Hepatocyte (in vitro differentiated cells): Measurements from ENCODE around the gene HASPIN. TPM values are rescaled to one million over a fixed set of nuclear protein-coding genes. Genes with fewer than 3 reads are reported as not detected.
A peak's percentile ranks its signal among the peaks of the same experiment; 100 is the strongest.

Experiments used
- DNase-seq: peaks from one replicate; pipeline ENCODE4 v3.0.0-alpha.2; 2016; ENCODE audit warnings: low spot score
- H2AFZ ChIP-seq: fragments of 200-600 bp; sonication (generic); 2 replicates; pipeline ENCODE4 v1.6.0; 2016; ENCODE audit warnings: antibody characterized with exemption, mild to moderate bottlenecking
- H3K27ac ChIP-seq: fragments of 200-600 bp; sonication (generic); 2 replicates; pipeline ENCODE4 v1.5.1; 2016; ENCODE audit warnings: mild to moderate bottlenecking
- H3K27me3 ChIP-seq: fragments of 200-600 bp; sonication (generic); 2 replicates; pipeline ENCODE4 v1.6.1; 2016
- H3K36me3 ChIP-seq: fragments of 200-600 bp; sonication (generic); replicated peaks from 2 replicates; pipeline ENCODE4 v1.5.1; 2016; ENCODE audit warnings: low read depth; ENCODE audit not compliant: insufficient read depth
- H3K4me1 ChIP-seq: fragments of 200-600 bp; sonication (generic); 2 replicates; pipeline ENCODE4 v1.5.1; 2016; ENCODE audit warnings: mild to moderate bottlenecking, moderate library complexity; ENCODE audit not compliant: insufficient read depth
- H3K4me2 ChIP-seq: fragments of 200-600 bp; sonication (generic); 2 replicates; pipeline ENCODE4 v1.6.0; 2016
- H3K4me3 ChIP-seq: fragments of 200-600 bp; sonication (generic); 2 replicates; pipeline ENCODE4 v1.5.1; 2016; ENCODE audit warnings: mild to moderate bottlenecking
- H3K79me2 ChIP-seq: fragments of 200-600 bp; sonication (generic); 2 replicates; pipeline ENCODE4 v1.6.0; 2017; ENCODE audit warnings: mild to moderate bottlenecking
- H3K9me2 ChIP-seq: fragments of 200-600 bp; sonication (generic); replicated peaks from 2 replicates; pipeline ENCODE4 v1.6.0; 2017; ENCODE audit warnings: mild to moderate bottlenecking; ENCODE audit not compliant: insufficient read depth
- H3K9me3 ChIP-seq: fragments of 200-600 bp; sonication (generic); 2 replicates; pipeline ENCODE4 v1.5.1; 2016; ENCODE audit warnings: low read depth, mild to moderate bottlenecking
- H4K20me1 ChIP-seq: fragments of 200-600 bp; sonication (generic); 2 replicates; pipeline ENCODE4 v1.6.0; 2016; ENCODE audit warnings: mild to moderate bottlenecking; ENCODE audit not compliant: insufficient read depth, poor library complexity, severe bottlenecking
- EZH2 ChIP-seq: fragments of 200-600 bp; sonication (generic); IDR thresholded peaks from 2 replicates; pipeline ENCODE4 v1.6.1; 2016; ENCODE audit warnings: antibody characterized with exemption, mild to moderate bottlenecking, borderline replicate concordance
- EZH2phosphoT487 ChIP-seq: fragments of 200-600 bp; sonication (generic); IDR thresholded peaks from one replicate; pipeline ENCODE4 v1.6.1; 2018; ENCODE audit warnings: antibody characterized with exemption, mild to moderate bottlenecking, low read depth, moderate library complexity; ENCODE audit not compliant: unreplicated experiment, severe bottlenecking
- WGBS: methylation state at CpG from one replicate; pipeline ENCODE4 v1.1.6; 2016; ENCODE audit warnings: low lambda C conversion rate; ENCODE audit errors: missing lambda C conversion rate; 5-methylcytosine and 5-hydroxymethylcytosine counted together
- polyA plus RNA-seq: library from polyadenylated mRNA; unstranded; fragments of >200 nt; fragmentation: Nextera tagmentation; extraction: Ambion mirVana; gene quantifications from 2 replicates; pipeline ENCODE4 v1.2.1, GENCODE V29; 2016
- total RNA-seq: library from RNA; depleted of rRNA; stranded (reverse); fragments of >200 nt; gene quantifications from 2 replicates; pipeline ENCODE4 v1.2.3, GENCODE V29; 2014
- TF ChIP-seq, protein P1 (sequence below): fragments of 200-600 bp; sonication (generic); IDR thresholded peaks from 2 replicates; pipeline ENCODE4 v1.5.1; 2016; ENCODE audit warnings: antibody characterized with exemption, mild to moderate bottlenecking; ENCODE audit not compliant: poor library complexity

The HASPIN gene
- total and polyA plus RNA-seq, 2 experiments from 2014 or later, result 1.1 to 1.5 TPM

DNA sequence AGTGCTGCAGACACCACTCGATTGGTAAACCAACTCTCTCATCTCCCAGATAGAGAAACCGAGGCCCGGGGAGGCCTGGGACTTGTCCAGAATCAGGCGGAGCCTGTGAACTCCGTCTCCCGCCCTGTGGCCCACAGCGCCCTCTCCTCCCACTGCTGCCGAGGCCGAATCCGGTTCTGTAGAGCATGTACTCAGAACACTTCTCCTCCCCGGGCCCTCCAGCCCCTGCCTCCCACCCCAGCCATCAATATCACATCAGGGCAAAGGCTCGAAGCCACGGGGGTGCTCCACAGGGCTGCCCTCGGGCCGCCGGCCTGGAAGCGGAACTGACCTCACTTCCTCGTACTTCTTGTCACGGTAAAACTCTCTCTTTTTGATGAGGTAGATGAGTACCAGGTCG is 42.1 kb upstream of the HASPIN start:
- no peaks in the 10 kb centered on the region for H4K20me1 ChIP-seq
- no peak overlapping the region for H3K4me3 ChIP-seq
- WGBS, result 85% methylated on average over 19 of the region's 20 CpGs
- no peaks in the 10 kb centered on the region for H3K36me3 ChIP-seq
- H3K4me1 ChIP-seq, result no peaks in the 10 kb centered on the region
- no peak overlapping the region for H3K4me2 ChIP-seq
- no peaks in the 10 kb centered on the region for H3K79me2 ChIP-seq
- H3K27ac ChIP-seq, result no peak overlapping the region
- H3K9me2 ChIP-seq, result no peaks in the 10 kb centered on the region
- H3K27me3 ChIP-seq, result no peaks in the 10 kb centered on the region
- H2AFZ ChIP-seq, result no peak overlapping the region
- H3K9me3 ChIP-seq, result no peaks in the 10 kb centered on the region
- TF ChIP-seq EZH2phosphoT487, result no peak
- TF ChIP-seq EZH2, result no peak
- TF ChIP-seq, protein P1, sequence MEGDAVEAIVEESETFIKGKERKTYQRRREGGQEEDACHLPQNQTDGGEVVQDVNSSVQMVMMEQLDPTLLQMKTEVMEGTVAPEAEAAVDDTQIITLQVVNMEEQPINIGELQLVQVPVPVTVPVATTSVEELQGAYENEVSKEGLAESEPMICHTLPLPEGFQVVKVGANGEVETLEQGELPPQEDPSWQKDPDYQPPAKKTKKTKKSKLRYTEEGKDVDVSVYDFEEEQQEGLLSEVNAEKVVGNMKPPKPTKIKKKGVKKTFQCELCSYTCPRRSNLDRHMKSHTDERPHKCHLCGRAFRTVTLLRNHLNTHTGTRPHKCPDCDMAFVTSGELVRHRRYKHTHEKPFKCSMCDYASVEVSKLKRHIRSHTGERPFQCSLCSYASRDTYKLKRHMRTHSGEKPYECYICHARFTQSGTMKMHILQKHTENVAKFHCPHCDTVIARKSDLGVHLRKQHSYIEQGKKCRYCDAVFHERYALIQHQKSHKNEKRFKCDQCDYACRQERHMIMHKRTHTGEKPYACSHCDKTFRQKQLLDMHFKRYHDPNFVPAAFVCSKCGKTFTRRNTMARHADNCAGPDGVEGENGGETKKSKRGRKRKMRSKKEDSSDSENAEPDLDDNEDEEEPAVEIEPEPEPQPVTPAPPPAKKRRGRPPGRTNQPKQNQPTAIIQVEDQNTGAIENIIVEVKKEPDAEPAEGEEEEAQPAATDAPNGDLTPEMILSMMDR, result no peak
- DNase-seq, result no peak

DNA sequence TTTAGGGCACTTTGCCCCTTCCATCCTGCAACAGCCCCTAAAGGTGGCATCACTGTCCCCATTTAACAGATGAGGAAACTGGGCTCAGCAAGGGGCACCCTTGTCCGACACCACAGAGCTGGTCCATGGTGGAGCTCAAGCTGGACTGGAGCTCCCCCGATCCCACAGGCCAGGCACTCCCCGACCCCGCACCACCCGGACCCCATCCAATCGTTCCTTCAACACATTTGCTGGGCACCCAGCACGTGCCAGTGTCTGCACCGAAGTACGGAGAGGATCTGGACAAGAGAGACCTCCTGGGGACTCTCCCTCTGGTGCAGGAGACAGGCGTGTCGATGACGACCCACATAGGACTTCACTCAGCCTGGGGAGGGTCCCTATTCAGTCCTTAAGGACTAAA is 41.7 kb upstream of the HASPIN start:
- H3K4me2 ChIP-seq, result no peak overlapping the region
- TF ChIP-seq EZH2 (no peak), EZH2phosphoT487 (no peak)
- TF ChIP-seq, protein P1, result no peak
- no peaks in the 10 kb centered on the region for H3K9me3 ChIP-seq
- H3K9me2 ChIP-seq, result no peaks in the 10 kb centered on the region
- H3K36me3 ChIP-seq, result no peaks in the 10 kb centered on the region
- no peaks in the 10 kb centered on the region for H3K27me3 ChIP-seq
- H3K4me1 ChIP-seq, result no peaks in the 10 kb centered on the region
- no peak overlapping the region for H3K4me3 ChIP-seq
- 94% methylated on average over 12 of the region's 12 CpGs for WGBS
- H4K20me1 ChIP-seq, result no peaks in the 10 kb centered on the region
- no peak overlapping the region for H3K27ac ChIP-seq
- H2AFZ ChIP-seq, result no peak overlapping the region
- H3K79me2 ChIP-seq, result no peaks in the 10 kb centered on the region
- no peak for DNase-seq

DNA sequence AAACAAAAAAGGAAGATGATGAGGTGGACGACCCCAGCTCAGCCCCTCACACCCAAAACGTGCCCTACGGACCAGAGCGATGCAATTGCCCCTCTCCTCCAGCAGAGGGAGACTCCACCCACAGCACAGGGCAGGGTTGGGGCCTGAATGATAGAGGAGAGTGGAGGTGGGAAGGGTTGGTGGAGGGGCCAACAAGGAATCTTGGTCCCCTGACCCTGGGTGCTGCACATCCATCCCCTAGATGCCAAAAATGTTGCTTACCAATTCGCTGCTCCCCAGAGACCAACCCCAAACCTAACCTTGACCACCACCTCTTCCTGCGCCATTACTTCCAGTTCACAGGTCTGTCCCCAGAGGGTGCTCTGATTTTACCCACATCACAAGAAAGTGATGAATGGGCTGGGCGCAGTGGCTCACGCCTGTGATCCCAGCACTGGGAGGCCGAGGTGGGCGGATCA is 40.6 kb upstream of the HASPIN start:
- no peaks in the 10 kb centered on the region for H3K27me3 ChIP-seq
- H2AFZ ChIP-seq, result no peak overlapping the region
- H3K9me2 ChIP-seq, result no peaks in the 10 kb centered on the region
- no peak for DNase-seq
- H3K79me2 ChIP-seq, result no peaks in the 10 kb centered on the region
- TF ChIP-seq, protein P1, result peak; percentile 64
- TF ChIP-seq EZH2, result no peak
- no peak for TF ChIP-seq EZH2phosphoT487
- no peaks in the 10 kb centered on the region for H4K20me1 ChIP-seq
- WGBS, result 43% methylated on average over 10 of the region's 10 CpGs
- H3K4me3 ChIP-seq, result no peak overlapping the region
- no peak overlapping the region for H3K27ac ChIP-seq
- H3K4me1 ChIP-seq, result no peaks in the 10 kb centered on the region
- no peaks in the 10 kb centered on the region for H3K9me3 ChIP-seq
- H3K4me2 ChIP-seq, result no peak overlapping the region
- H3K36me3 ChIP-seq, result no peaks in the 10 kb centered on the region

DNA sequence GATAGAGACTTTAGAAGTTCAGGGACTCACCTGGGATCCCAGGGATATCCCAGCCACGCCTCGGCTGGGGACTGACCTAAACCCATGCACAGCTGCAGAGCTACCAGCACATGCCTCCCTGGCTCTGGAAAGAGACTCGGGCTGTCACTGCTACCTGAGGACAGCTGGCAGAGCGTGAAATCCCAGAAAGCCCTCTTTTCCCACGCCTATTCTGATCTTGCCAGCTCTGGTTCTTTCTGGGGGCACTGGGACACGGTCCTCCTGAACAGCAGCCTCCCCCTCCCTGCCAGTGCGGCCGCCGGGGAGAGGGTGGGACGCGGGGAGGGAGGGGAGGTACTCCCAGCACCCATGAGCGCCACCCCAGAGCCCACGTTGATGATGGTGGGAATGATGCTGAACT is 38.5 kb upstream of the HASPIN start:
- no peak for DNase-seq
- no peak for TF ChIP-seq EZH2phosphoT487
- Histone ChIP-seq H3K36me3 (no peaks in the 10 kb centered on the region), H3K4me3 (no peak overlapping the region), H3K9me3 (no peaks in the 10 kb centered on the region), H3K9me2 (no peaks in the 10 kb centered on the region), H4K20me1 (no peaks in the 10 kb centered on the region), H3K4me2 (no peak overlapping the region), H2AFZ (no peak overlapping the region), H3K4me1 (no peaks in the 10 kb centered on the region), H3K79me2 (no peaks in the 10 kb centered on the region), H3K27me3 (no peaks in the 10 kb centered on the region), H3K27ac (no peak overlapping the region)
- 85% methylated on average over 7 of the region's 13 CpGs for WGBS
